H1 (cell line): ENCODE results near the gene PAK5.

Source experiments
- EP300 ChIP-seq, 2 experiments: IDR thresholded peaks; 1 replicate in 1 of 2; 2 replicates in 1 of 2; pipeline ENCODE4 v1.6.1; 2011 to 2012; ENCODE audit warnings: low read depth in 2 of 2, low read length in 2 of 2, mild to moderate bottlenecking in 2 of 2, borderline replicate concordance in 1 of 2, inconsistent platforms in 1 of 2, moderate library complexity in 1 of 2
- POLR2AphosphoS5 ChIP-seq: IDR thresholded peaks from 2 replicates; pipeline ENCODE4 v1.6.1; 2011; ENCODE audit warnings: low read depth, low read length
- SRF ChIP-seq: IDR thresholded peaks from 2 replicates; pipeline ENCODE4 v1.6.1; 2011; ENCODE audit warnings: mild to moderate bottlenecking, low read depth, low read length, moderate library complexity
- ZNF274 ChIP-seq: IDR thresholded peaks from 2 replicates; pipeline ENCODE4 v1.7.0; 2012; ENCODE audit warnings: low read length, borderline replicate concordance; ENCODE audit errors: extremely low read depth

DNA sequence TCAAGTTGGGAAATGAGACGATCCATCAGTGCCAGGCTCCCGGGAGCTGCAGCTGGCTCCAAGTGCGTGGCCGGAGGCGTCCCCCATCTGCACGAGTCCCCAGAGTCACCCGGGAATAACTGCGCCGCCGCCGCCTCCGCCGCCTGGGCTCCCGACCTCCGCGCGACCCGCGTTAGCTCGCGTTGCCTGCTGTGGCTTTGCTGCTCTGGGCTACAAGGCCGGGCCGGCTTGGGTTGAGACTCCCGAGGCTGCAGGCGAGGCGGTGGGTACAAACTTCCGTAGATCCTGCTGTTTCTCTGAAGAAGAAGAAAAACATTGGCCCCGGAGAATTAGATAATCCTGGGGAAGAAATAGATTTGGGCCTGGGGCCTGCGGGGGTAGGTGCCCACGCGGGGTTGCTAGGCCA lies 331.9 kb downstream of the PAK5 start:
- TF ChIP-seq ZNF274 (no peak), SRF (no peak), POLR2AphosphoS5 (no peak), EP300 (IDR thresholded peaks at IDR 0.05; ENCODE audit: borderline replicate concordance in 1 of 2, low read depth in 2 of 2, low read length in 2 of 2) (no peak)
